Kidney (tissue), 14 donors: ENCODE measurements around the gene SLIRP. TPM values are rescaled to one million over a fixed set of nuclear protein-coding genes. Genes with fewer than 3 reads are reported as not detected.
"Not testable (repeated sequence)": the region's sequence is repeated elsewhere in the genome, so short reads cannot be mapped to it uniquely, and the experiment has no call there.

Experiments
- DNase-seq, 5 donors: peaks; one replicate each; pipeline ENCODE4 v3.0.0-alpha.2; 2013 to 2020
- FAIRE-seq: peaks from 2 replicates; lab custom pipeline; 2012; peaks lifted over from hg19 to GRCh38; lab: Jason Lieb, UNC
- H3K27ac ChIP-seq, 2 donors: one replicate each; pipeline ENCODE4 v1.7.0; 2013; ENCODE audit warnings: low read depth in 2 of 2, low read length in 2 of 2, inconsistent platforms in 1 of 2
- H3K27me3 ChIP-seq: one replicate; pipeline ENCODE4 v1.7.1; 2013; ENCODE audit warnings: low read length, inconsistent platforms; ENCODE audit not compliant: control insufficient read depth, insufficient read depth
- H3K36me3 ChIP-seq, 3 donors: one replicate each; pipeline versions ENCODE4 v1.7.0 to v1.7.1; 2013; ENCODE audit warnings: low read length in 3 of 3, control low read depth in 1 of 3, inconsistent platforms in 1 of 3; ENCODE audit not compliant: insufficient read depth in 3 of 3, control insufficient read depth in 2 of 3
- H3K4me1 ChIP-seq, 3 donors: one replicate each; pipeline versions ENCODE4 v1.7.0 to v1.7.1; 2013; ENCODE audit warnings: low read length in 3 of 3, inconsistent platforms in 1 of 3, low read depth in 1 of 3; ENCODE audit not compliant: control insufficient read depth in 2 of 3, insufficient read depth in 2 of 3
- H3K4me3 ChIP-seq, 3 donors: one replicate each; pipeline versions ENCODE4 v1.7.0 to v1.8.1; 2013; ENCODE audit warnings: low read length in 3 of 3, control low read depth in 1 of 3, inconsistent platforms in 1 of 3
- H3K9ac ChIP-seq, 3 donors: one replicate each; pipeline versions ENCODE4 v1.7.0 to v1.7.1; 2013; ENCODE audit warnings: low read length in 3 of 3, control low read depth in 1 of 3, inconsistent platforms in 1 of 3
- H3K9me3 ChIP-seq, 3 donors: one replicate each; pipeline versions ENCODE4 v1.7.0 to v1.7.1; 2013; ENCODE audit warnings: low read length in 3 of 3, control low read depth in 1 of 3, inconsistent platforms in 1 of 3; ENCODE audit not compliant: control insufficient read depth in 2 of 3, insufficient read depth in 1 of 3
- intact Hi-C: fragments of 100-400 bp; cut with DNase I; formaldehyde crosslinking; loops from one replicate; pipeline ENCODE4 v1.11.1; 2022
- polyA plus RNA-seq: library from polyadenylated mRNA; stranded (reverse); fragments of 350-450 nt; fragmentation: Illumina TruSeq; extraction: RNeasy Lipid Tissue Mini Kit (QIAGEN cat#74804); gene quantifications from one replicate; pipeline ENCODE4 v1.2.3, GENCODE V29; 2014; ENCODE audit warnings: low read depth, low replicate concordance; ENCODE audit not compliant: insufficient read depth
- total RNA-seq: library from RNA; stranded (reverse); fragmentation: NEBNext Ultra II Directional; extraction: Animal tissue kit (Norgen Biotek cat#: 25700); gene quantifications from one replicate; pipeline ENCODE4 v1.2.1, GENCODE V29; 2021
- TF ChIP-seq, protein P1 (sequence below): IDR thresholded peaks from 3 replicates; pipeline ENCODE4 v1.5.1; 2012; ENCODE audit warnings: mild to moderate bottlenecking, moderate library complexity, borderline replicate concordance; ENCODE audit not compliant: insufficient read depth; ENCODE audit errors: extremely low read depth
- donor health status: control.
- donor health status: control.
- donor health status: control.
- donor health status: control.
- donor health status: control.
- donor health status: DM: yes; HTN: yes; CAD: no.
- donor health status: Normal renal cell carcinoma (clear cell type).

Gene SLIRP
- total and polyA plus RNA-seq, 2 donors from 2014 or later: 91.6 to 418 TPM

DNA sequence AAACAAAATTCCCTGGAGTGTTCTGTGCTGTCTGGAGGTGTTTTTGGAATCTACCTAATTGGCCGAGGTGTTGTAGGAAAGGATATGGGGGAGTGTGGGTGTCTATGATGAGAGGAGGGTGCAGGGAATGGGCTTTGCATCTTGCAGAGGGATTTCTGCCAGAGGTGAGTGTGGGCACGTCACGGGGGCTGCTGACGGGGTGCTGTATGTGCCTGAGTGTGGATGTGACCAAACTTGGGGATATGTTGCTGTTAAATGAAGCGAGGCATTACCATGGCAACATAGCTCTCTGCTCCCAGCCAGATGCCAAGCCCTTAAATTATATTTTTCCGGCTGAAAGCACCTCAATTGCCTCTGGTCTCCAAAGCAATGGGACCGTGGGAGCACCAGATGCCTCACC, 47.1 kb upstream of the SLIRP start:
- peak in 4 of 5 donors; percentile 60 to 82 (median 74) for DNase-seq
- H3K9ac ChIP-seq: no peak overlapping the region
- FAIRE-seq: no peak

DNA sequence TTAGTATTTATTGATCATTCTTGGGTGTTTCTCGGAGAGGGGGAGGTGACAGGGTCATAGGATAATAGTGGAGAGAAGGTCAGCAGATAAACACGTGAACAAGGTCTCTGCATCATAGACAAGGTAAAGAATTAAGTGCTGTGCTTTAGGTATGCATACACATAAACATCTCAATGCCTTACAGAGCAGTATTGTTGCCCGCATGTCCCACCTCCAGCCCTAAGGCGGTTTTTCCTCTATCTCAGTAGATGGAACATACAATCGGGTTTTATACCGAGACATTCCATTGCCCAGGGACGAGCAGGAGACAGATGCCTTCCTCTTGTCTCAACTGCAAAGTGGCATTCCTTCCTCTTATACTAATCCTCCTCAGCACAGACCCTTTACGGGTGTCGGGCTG, 46.3 kb upstream of the SLIRP start:
- intact Hi-C loops, H3K9me3 ChIP-seq, H3K4me1 ChIP-seq, FAIRE-seq, H3K27me3 ChIP-seq, H3K9ac ChIP-seq, H3K27ac ChIP-seq, H3K4me3 ChIP-seq, DNase-seq, H3K36me3 ChIP-seq: not testable (repeated sequence)

More for the DNA sequence above, 47.1 kb upstream of the SLIRP start:
- Histone ChIP-seq H3K27ac (no peak overlapping the region), H3K27me3 (no peaks in the 10 kb centered on the region), H3K4me1 (peaks cover 0 to 3% (median 0%) of the 10 kb centered on the region in 3 donors), H3K4me3 (no peak overlapping the region), H3K9me3 (no peaks in the 10 kb centered on the region), H3K36me3 (no peaks in the 10 kb centered on the region)
- TF ChIP-seq, protein P1, sequence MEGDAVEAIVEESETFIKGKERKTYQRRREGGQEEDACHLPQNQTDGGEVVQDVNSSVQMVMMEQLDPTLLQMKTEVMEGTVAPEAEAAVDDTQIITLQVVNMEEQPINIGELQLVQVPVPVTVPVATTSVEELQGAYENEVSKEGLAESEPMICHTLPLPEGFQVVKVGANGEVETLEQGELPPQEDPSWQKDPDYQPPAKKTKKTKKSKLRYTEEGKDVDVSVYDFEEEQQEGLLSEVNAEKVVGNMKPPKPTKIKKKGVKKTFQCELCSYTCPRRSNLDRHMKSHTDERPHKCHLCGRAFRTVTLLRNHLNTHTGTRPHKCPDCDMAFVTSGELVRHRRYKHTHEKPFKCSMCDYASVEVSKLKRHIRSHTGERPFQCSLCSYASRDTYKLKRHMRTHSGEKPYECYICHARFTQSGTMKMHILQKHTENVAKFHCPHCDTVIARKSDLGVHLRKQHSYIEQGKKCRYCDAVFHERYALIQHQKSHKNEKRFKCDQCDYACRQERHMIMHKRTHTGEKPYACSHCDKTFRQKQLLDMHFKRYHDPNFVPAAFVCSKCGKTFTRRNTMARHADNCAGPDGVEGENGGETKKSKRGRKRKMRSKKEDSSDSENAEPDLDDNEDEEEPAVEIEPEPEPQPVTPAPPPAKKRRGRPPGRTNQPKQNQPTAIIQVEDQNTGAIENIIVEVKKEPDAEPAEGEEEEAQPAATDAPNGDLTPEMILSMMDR: no peak
- intact Hi-C loops: no loop called here

DNA sequence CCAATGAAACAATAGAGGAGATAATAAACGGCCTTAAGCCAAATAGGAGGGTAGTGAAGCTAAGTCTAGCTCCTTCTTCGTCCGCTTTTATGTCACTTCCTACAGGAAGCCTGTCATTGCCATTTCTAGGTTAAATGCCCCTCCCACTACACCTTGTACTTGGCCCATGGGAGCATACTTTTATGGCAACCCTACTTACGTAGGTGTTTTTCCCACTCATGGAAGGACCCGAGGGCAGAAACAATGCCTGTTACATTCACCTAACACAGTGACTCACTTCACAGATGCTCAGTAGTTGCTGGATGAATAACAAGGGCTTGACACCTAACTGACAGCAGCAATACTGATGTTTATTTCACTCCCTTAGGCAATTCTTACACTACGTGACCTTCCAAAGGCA, 44.6 kb upstream of the SLIRP start:
- Histone ChIP-seq H3K27me3 (no peaks in the 10 kb centered on the region), H3K36me3 (no peaks in the 10 kb centered on the region), H3K9ac (no peak overlapping the region), H3K4me3 (no peak overlapping the region), H3K4me1 (no peaks in the 10 kb centered on the region), H3K9me3 (no peaks in the 10 kb centered on the region), H3K27ac (no peak overlapping the region)
- FAIRE-seq: no peak
- TF ChIP-seq, protein P1: no peak
- intact Hi-C loops: no loop called here
- DNase-seq: no peak

DNA sequence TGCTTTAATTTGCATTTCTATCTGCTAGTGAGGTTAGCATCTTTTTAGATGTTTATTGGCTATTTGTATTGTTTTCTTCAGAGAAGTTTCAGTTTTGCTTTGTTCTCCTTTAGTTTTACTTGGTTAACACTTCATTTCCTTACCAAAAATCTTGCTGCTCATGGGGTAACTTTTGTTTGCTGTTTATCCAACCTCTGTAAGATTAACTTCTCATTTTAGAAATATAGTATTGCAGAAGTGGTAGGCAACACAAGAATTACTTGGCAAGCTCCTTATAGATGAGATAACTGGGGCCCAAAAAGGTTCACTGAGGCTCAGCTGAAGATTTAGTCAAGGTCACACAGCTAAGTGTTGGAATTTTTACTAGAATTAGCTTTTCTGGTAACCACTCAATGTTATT, 40.6 kb upstream of the SLIRP start:
- H3K9me3 ChIP-seq: no peaks in the 10 kb centered on the region
- intact Hi-C loops: no loop called here
- H3K9ac ChIP-seq: no peak overlapping the region
- no peak overlapping the region for H3K27ac ChIP-seq
- H3K4me1 ChIP-seq: no peaks in the 10 kb centered on the region
- no peak overlapping the region for H3K4me3 ChIP-seq
- H3K27me3 ChIP-seq: no peaks in the 10 kb centered on the region
- DNase-seq (no peak), FAIRE-seq (no peak)
- TF ChIP-seq, protein P1: no peak
- H3K36me3 ChIP-seq: peaks cover 0 to under 1% (median under 1%) of the 10 kb centered on the region in 3 donors
